G401 (cell line): ENCODE data around the gene NEURL2. TPM values are rescaled to one million over a fixed set of nuclear protein-coding genes. Genes with fewer than 3 reads are reported as not detected.
"Not testable (repeated sequence)": the region's sequence is repeated elsewhere in the genome, so short reads cannot be mapped to it uniquely, and the experiment has no call there.

Experiments
- DNase-seq: peaks from one replicate; pipeline ENCODE4 v3.0.0-alpha.2; 2015; ENCODE audit warnings: low spot score
- in situ Hi-C: cut with HindIII; loops from 2 replicates; pipeline ENCODE4 v1.10.0; 2016; ENCODE audit warnings: low sequenced_read_pairs, mixed read lengths
- total RNA-seq: library from RNA; depleted of rRNA; stranded (reverse); fragments of >200 nt; shearing (Covaris generic); gene quantifications from 2 replicates; pipeline ENCODE4 v1.2.3, GENCODE V29; 2014

The NEURL2 gene
- total RNA-seq, 1 experiment from 2014 or later: 7.0 TPM

DNA sequence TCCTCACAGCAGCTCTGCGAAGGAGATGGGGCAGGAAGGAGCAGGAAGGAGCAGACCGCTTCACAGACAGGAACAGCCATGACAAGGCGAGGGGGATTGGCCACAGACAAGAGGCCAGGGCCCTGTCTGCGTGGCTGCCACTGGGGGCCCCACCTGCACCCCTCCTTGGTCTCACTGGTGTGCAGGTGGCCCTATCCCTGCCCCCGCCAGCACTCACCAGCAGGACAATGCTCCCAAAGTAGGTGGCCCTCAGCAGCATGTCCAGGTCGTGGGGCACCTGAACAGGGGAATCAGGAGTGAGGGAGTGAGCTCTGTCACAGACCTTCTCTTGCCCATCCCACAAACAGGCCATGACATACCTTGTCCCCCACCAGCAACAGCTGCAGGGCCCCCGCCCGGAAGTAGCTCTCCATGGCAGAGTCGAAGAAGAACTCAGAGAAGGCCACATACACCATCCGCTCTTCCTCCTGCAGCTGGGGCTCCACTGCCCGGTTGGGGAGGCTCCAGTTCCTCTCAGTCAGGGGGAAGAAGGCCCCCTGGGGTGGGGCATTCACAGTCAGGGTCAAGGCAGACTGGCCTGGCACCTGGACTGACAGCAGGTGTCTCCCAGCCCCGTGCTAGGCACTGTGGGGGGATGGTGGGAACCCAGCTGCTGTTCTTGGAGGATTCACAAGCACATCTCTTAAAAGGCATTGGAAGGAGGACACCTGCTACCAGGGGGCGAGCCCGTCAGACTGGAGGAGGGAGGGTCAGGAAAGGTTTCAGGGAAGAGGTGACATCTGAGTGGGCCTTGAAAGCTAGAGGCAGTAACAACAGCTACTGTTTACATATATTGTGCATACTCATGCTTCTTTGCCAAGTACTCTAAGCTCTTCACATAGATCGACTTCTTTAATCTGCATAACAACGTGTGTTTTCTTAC, 13.8 kb upstream of the NEURL2 start:
- in situ Hi-C loops: no loop called here
- no peak for DNase-seq

DNA sequence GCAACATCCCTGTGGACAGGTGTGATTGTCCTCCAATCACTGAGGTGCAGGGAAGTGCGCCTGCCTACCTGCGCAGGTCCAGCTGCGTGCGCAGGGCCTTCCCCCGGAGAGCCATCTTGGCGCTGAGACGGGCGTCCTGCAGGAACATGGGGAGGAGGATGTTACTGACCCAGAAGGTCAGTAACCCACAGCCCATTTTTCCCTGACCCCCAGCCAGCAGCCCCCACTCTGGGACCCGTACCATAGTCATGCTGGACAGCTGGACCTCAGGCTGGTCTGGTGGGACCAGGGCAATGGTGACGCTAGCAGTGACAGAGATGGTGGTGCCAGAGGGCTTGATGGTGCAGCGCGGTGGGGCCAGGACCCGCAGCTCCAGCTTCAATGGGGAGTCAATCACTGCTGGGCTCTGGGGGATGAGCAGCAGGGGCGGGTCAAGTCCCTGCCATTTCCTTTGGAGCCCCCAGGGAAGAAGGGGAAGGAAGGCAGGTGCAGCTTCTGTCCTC, 11.2 kb upstream of the NEURL2 start:
- no peak for DNase-seq
- in situ Hi-C loops: no loop called here

- DNase-seq, in situ Hi-C loops: not testable (repeated sequence)
Measured at GRCh38 chr20:45901332-45901731, 10.3 kb upstream of the NEURL2 start.

GRCh38 chr20:45899046-45899835, 8.2 kb upstream of the NEURL2 start:
- no peak for DNase-seq
- in situ Hi-C loops: no loop called here

DNA sequence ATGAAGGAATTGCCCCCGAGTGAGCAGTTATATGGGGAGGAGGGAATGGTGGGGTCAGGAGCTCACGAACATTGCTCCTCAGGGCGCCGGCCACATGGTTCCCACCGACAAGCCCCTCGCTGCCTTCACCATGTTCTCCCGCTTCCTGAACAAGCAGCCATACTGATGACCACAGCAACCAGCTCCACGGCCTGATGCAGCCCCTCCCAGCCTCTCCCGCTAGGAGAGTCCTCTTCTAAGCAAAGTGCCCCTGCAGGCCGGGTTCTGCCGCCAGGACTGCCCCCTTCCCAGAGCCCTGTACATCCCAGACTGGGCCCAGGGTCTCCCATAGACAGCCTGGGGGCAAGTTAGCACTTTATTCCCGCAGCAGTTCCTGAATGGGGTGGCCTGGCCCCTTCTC, 7.3 kb upstream of the NEURL2 start:
- DNase-seq: no peak
- in situ Hi-C loops: no loop called here

DNA sequence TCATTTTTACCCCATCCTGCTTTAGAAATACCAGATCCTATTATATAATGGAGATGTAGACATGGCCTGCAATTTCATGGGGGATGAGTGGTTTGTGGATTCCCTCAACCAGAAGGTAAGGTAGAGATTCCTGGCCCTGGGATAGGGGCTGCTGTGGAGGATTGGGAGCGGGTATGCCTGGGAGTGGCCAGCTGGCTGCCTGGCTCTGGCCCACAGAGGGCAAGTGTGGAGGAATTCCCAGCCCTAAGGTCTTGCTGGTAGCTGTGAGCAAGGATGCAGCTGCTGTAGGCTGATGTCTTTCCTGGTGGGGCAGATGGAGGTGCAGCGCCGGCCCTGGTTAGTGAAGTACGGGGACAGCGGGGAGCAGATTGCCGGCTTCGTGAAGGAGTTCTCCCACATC, 6.7 kb upstream of the NEURL2 start:
- no peak for DNase-seq
- in situ Hi-C loops: no loop called here

DNA sequence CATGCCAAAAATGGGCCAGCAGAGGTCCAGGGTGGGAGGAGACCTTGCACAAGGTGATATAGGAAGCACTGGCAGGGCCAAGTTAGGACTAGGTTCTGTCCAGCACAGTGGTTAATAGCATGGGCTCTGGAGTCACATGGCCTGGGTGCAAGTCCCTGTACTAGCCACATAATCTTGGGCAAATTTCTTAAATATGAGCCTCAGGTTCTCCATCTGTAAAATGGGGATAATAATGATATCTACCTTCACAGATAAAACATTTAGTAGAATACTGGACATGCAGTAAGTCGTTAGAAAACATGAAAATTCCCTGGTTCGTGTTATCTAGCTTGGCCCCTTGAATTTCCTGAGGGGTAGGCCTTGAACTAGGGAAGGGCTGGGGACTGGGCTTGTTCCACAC, 6.3 kb upstream of the NEURL2 start:
- in situ Hi-C loops: no loop called here
- DNase-seq: no peak

- no peak for DNase-seq
- in situ Hi-C loops: no loop called here
Measured at GRCh38 chr20:45896641-45897161, 5.7 kb upstream of the NEURL2 start.

DNA sequence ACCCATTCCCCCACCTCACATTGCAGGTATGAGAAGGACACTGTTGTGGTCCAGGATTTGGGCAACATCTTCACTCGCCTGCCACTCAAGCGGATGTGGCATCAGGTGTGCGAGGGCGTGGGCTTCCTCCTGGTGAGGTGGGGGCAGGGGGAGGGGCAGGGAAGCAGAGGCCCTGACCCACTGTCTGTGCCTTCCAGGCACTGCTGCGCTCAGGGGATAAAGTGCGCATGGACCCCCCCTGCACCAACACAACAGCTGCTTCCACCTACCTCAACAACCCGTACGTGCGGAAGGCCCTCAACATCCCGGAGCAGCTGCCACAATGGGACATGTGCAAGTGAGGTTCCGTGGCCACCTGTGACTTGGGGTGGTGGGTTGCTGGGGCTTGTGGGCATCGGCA, 3.8 kb upstream of the NEURL2 start:
- DNase-seq: no peak
- in situ Hi-C loops: loop anchor here (5.0 kb wide), 1 partner anchor 48 kb away; no protein-coding TSS in a partner anchor

DNA sequence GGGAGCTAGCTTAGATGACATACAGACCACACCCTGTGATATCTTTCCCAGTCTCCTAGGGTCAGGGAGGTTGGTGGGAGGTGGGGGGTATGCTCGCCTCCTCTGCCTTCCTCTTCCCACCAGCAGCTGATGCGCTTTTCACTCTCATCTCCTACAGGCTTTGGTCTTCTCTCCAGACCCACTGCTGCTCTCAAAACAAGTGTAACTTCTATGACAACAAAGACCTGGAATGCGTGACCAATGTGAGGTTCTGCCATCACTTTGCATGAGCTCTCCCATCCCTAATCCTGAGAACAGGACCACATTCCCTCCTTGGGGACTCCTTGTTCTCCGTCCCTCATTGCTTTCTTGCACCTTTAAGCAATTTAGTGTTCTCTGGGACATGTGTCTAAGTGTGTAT, 2.8 kb upstream of the NEURL2 start:
- no peak for DNase-seq
- in situ Hi-C loops: loop anchor here (5.0 kb wide), 1 partner anchor 48 kb away; no protein-coding TSS in a partner anchor

DNA sequence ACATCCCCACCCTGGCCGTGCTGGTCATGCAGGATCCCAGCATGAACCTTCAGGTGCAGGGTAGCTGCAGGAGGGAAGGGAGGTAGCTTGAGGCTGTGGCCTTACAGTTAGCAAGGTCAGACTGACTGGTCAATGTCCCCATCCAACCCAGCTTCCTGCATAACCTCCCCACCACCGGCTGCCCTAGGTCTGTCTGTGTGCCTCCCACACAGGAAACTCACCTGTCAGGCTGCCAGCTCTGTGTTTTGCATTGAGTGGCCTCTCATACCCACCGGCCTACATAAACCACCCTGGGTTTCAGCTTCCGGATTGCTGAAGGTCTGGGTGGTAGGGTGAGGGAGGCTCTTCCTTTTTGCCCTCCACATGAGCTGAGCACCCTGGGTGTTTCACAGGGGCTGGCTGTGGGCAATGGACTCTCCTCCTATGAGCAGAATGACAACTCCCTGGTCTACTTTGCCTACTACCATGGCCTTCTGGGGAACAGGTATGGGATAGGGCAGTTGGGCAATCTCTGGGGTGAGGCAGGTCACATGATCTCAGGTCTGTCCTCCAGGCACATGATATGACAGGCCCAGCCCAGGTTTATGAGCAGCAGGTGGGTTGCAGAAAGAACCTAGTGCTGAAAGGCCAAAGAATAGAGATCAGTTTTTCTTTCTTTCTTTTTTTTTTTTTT, 2.0 kb upstream of the NEURL2 start:
- in situ Hi-C loops: loop anchor here (5.0 kb wide), 1 partner anchor 49 kb away; no protein-coding TSS in a partner anchor
- no peak for DNase-seq

DNA sequence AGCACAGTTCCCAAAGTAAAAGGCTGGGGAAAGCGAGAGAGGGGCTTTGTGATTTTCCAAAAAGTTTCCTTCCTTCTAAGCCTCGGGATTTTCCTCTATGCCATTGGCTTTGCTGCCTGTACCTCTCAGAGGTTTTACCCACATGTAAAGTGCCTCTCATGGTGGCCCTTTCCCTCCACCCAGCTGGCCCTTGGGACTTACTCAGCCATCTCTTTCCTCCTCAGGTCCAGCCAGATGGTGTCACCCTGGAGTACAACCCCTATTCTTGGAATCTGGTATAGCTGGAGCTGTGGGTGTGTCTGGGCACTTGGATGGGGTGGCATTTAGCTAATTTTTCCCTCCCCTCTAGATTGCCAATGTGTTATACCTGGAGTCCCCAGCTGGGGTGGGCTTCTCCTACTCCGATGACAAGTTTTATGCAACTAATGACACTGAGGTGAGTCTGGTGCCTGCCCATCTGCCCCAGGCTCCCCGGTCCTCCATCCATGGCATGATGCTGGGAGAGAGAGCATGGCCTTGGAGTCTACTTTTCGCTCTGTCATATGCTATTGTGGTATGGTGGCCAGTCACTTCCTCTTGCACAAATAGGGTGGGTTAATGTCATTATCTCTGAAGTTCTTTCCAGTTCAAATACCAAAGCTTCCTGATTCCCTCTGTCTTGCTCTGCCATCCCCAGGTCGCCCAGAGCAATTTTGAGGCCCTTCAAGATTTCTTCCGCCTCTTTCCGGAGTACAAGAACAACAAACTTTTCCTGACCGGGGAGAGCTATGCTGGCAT, 1.2 kb upstream of the NEURL2 start:
- DNase-seq: peak; percentile 35
- in situ Hi-C loops: loop anchor here (5.0 kb wide), 1 partner anchor 50 kb away; no protein-coding TSS in a partner anchor

- peak; percentile 89 for DNase-seq
- in situ Hi-C loops: loop anchor here (5.0 kb wide), 1 partner anchor 52 kb away; no protein-coding TSS in a partner anchor
Measured at GRCh38 chr20:45890077-45890984, 677 bp downstream of the NEURL2 start.

GRCh38 chr20:45888681-45889080, 2.3 kb downstream of the NEURL2 start:
- DNase-seq: no peak
- in situ Hi-C loops: no loop called here

DNA sequence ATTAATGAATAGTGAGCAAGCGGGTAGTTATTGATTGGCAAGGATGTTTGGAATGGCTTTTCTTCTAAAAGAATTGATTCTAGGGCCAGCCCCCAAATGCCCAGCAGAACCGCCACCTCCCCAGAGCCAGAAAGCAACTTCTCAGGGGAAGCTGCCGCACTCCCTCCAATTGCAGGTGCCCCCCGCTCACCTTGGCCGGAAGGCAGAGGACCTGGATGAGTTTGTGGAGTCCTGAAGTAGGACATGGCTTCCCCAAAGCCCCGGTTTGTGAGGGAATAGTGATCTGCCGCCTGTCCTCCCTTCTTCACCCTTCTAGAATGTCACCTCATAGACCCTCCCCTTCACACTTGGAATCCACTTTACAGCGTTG, 3.7 kb downstream of the NEURL2 start, which contains the start of gene SPATA25:
TSS of gene SPATA25 (minus strand) at position 277 of the 370 bp plus-strand sequence. CDS start at position 245, 32 bp downstream.
- in situ Hi-C loops: no loop called here
- no peak for DNase-seq

- in situ Hi-C loops: no loop called here
Measured at GRCh38 chr20:45886590-45887345, 4.2 kb downstream of the NEURL2 start.

DNA sequence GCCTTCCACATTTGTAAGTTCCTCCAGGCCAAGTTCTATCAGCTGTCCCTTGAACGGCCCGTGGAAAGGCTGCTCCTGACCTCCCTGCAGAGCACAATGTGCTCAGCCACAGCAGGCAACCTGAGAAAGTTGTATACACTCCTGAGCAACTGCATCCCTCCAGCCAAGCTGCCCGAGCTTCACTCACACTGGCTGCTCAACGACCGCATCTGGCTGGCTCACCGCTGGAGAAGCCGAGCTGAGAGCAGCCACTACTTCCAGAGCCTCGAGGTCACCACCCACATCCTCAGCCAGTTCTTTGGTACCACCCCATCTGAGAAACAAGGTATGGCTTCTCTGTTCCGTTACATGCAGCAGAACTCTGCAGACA, 7.9 kb downstream of the NEURL2 start:
- in situ Hi-C loops: no loop called here
- DNase-seq: no peak

More at GRCh38 chr20:45886590-45887345, 4.2 kb downstream of the NEURL2 start:
- DNase-seq: no peak
